HepG2 (cell line): ENCODE measurements around the gene ZC3H18. TPM values are rescaled to one million over a fixed set of nuclear protein-coding genes. Genes with fewer than 3 reads are reported as not detected.
A peak's percentile ranks its signal among the peaks of the same experiment; 100 is the strongest.

Experiments used
- ADNP ChIP-seq: sonication (generic); formaldehyde crosslinking; IDR thresholded peaks from 2 replicates; pipeline ENCODE4 v1.4.0; 2020; ENCODE audit warnings: missing genetic modification reagents
- AGO1 ChIP-seq: fragments of 200-400 bp; formaldehyde crosslinking; IDR thresholded peaks from 2 replicates; pipeline ENCODE4 v1.6.1; 2017; ENCODE audit warnings: mild to moderate bottlenecking, low read depth, low read length, moderate library complexity; ENCODE audit not compliant: poor library complexity, severe bottlenecking
- GLI4 ChIP-seq: sonication (generic); formaldehyde crosslinking; IDR thresholded peaks from 2 replicates; pipeline ENCODE4 v1.5.1; 2020; ENCODE audit warnings: missing genetic modification reagents, mild to moderate bottlenecking, moderate library complexity, borderline replicate concordance
- HNRNPL ChIP-seq: fragments of 200-400 bp; formaldehyde crosslinking; IDR thresholded peaks from 2 replicates; pipeline ENCODE4 v1.6.1; 2017; ENCODE audit warnings: mild to moderate bottlenecking, low read depth, low read length
- ISL2 ChIP-seq: sonication (generic); formaldehyde crosslinking; IDR thresholded peaks from 2 replicates; pipeline ENCODE4 v1.5.0; 2020; ENCODE audit warnings: missing genetic modification reagents
- KDM3A ChIP-seq: IDR thresholded peaks from 2 replicates; pipeline ENCODE4 v1.6.1; 2018; ENCODE audit warnings: low read depth, missing compliant biosample characterization
- KMT2B ChIP-seq: IDR thresholded peaks from 2 replicates; pipeline ENCODE4 v1.6.1; 2016; ENCODE audit warnings: missing genetic modification reagents, missing compliant biosample characterization
- PTBP1 ChIP-seq: fragments of 200-400 bp; formaldehyde crosslinking; IDR thresholded peaks from 2 replicates; pipeline ENCODE4 v1.6.1; 2018; ENCODE audit warnings: low read length, low read depth; ENCODE audit not compliant: poor library complexity, severe bottlenecking
- RAD51 ChIP-seq: fragments of 450-650 bp; IDR thresholded peaks from 2 replicates; pipeline ENCODE4 v1.6.1; 2016; ENCODE audit warnings: borderline replicate concordance
- SIN3B ChIP-seq: fragments of 150-350 bp; IDR thresholded peaks from 2 replicates; pipeline ENCODE4 v1.6.1; 2014; ENCODE audit warnings: low read length
- ZFP37 ChIP-seq: sonication (generic); formaldehyde crosslinking; IDR thresholded peaks from 2 replicates; pipeline ENCODE4 v1.4.0; 2020; ENCODE audit warnings: missing genetic modification reagents, borderline replicate concordance
- ZNF605 ChIP-seq: sonication (generic); formaldehyde crosslinking; IDR thresholded peaks from 2 replicates; pipeline ENCODE4 v1.8.0; 2022; ENCODE audit warnings: mild to moderate bottlenecking, missing genetic modification reagents
- ZNF672 ChIP-seq: sonication (generic); formaldehyde crosslinking; IDR thresholded peaks from 2 replicates; pipeline ENCODE4 v1.8.1; 2022; ENCODE audit warnings: missing genetic modification reagents
- ZNF703 ChIP-seq: sonication (generic); formaldehyde crosslinking; IDR thresholded peaks from 2 replicates; pipeline ENCODE4 v1.5.1; 2020; ENCODE audit warnings: missing genetic modification reagents, mild to moderate bottlenecking, moderate library complexity, borderline replicate concordance
- ZNF780A ChIP-seq: sonication (generic); formaldehyde crosslinking; IDR thresholded peaks from 2 replicates; pipeline ENCODE4 v1.8.0; 2022; ENCODE audit warnings: mild to moderate bottlenecking, missing genetic modification reagents, moderate library complexity
- ZSCAN21 ChIP-seq: sonication (generic); formaldehyde crosslinking; IDR thresholded peaks from 2 replicates; pipeline ENCODE4 v1.8.0; 2022; ENCODE audit warnings: mild to moderate bottlenecking, missing genetic modification reagents, moderate library complexity, borderline replicate concordance
- polyA plus RNA-seq, 8 experiments: library from polyadenylated mRNA; depleted of rRNA in 3 of 8; stranded (reverse) in 7 of 8; unstranded in 1 of 8; fragments of >200 nt; fragmentation: Illumina TruSeq in 4 of 8; extraction: Trizol in 4 of 8; gene quantifications; 2 replicates each; pipeline versions ENCODE4 v1.2.1 to v1.2.3, GENCODE V29; 2011 to 2016; ENCODE audit warnings: low read depth in 4 of 8, missing spikeins in 1 of 8, mixed read lengths in 1 of 8; ENCODE audit not compliant: insufficient read depth in 1 of 8
- total RNA-seq, 5 experiments: library from RNA; depleted of rRNA; stranded (reverse); fragments of >200 nt; fragmentation: Illumina TruSeq; extraction: Trizol; gene quantifications; 2 replicates each; pipeline ENCODE4 v1.2.3, GENCODE V29; 2016; ENCODE audit warnings: low read depth in 1 of 5
- TF ChIP-seq, protein P1 (sequence below): sonication (generic); formaldehyde crosslinking; IDR thresholded peaks from 2 replicates; pipeline ENCODE4 v1.4.0; 2020; ENCODE audit warnings: mild to moderate bottlenecking, low read depth, missing genetic modification reagents
- TF ChIP-seq, protein P2 (sequence below): sonication (generic); formaldehyde crosslinking; conservative IDR thresholded peaks from 2 replicates; pipeline ENCODE4 v1.5.0; 2020; ENCODE audit warnings: missing genetic modification reagents
- TF ChIP-seq, protein P3 (sequence below): sonication (generic); formaldehyde crosslinking; IDR thresholded peaks from 2 replicates; pipeline ENCODE4 v1.4.0; 2020; ENCODE audit warnings: mild to moderate bottlenecking, missing genetic modification reagents
- TF ChIP-seq, protein P4 (sequence below): sonication (generic); formaldehyde crosslinking; IDR thresholded peaks from 2 replicates; pipeline ENCODE4 v1.4.0; 2020; ENCODE audit warnings: missing genetic modification reagents
- TF ChIP-seq, protein P5 (sequence below): IDR thresholded peaks from 2 replicates; pipeline ENCODE4 v1.6.1; 2016; ENCODE audit warnings: mild to moderate bottlenecking, missing biosample characterization, missing genetic modification reagents
- TF ChIP-seq, protein P6 (sequence below): sonication (generic); formaldehyde crosslinking; conservative IDR thresholded peaks from 2 replicates; pipeline ENCODE4 v1.4.0; 2020; ENCODE audit warnings: missing genetic modification reagents

ZC3H18 gene
- total and polyA plus RNA-seq, 2 of the 13 experiments (the other 11 are each of a cell fraction or from before 2014, with no cell fraction given): 11.2 to 27.4 TPM

DNA sequence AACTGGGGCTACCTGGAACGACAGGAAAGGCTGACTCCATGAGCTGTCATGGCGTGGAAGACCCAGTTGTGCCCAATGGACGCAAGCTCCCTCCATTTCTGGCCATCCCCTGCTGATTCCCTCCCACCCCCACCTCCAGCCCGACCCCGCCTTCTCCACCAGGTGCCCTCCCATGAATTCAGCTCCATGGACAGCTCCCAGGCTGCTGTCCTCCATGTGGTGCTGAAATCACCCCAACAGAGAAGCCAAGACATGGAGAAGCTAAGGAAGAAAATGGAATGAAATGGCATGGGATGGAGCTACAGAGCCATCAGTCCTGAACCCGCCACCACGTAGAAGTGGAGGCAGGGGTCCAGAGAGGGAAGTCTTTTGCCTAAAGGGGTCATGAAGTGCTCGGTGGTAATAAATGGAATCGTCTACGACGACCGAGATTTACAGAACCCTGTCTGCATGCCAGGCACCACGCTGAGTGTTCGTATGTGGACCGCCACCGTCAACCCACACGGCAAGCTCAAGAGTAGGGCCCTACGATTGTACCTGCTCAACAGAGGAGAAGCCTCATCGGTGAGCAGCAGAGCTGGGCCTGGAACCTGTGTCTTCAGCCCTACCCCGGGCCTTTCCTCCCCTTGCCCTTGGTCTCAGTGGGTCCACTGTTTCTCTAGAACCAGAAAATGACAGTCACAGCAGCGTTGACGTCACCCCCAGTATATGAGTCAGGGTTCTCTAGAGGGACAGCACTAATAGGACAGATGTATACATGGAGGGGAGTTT is 9.3 kb upstream of the ZC3H18 start (continued):
- TF ChIP-seq KDM3A (CRISPR knock-in tag): peak; percentile 99; the same call in 1 of the 2 replicates
- TF ChIP-seq KMT2B (CRISPR knock-in tag): peak; percentile 96
- TF ChIP-seq, protein P1, sequence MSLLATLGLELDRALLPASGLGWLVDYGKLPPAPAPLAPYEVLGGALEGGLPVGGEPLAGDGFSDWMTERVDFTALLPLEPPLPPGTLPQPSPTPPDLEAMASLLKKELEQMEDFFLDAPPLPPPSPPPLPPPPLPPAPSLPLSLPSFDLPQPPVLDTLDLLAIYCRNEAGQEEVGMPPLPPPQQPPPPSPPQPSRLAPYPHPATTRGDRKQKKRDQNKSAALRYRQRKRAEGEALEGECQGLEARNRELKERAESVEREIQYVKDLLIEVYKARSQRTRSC (CRISPR knock-in tag): peak; percentile 99
- peak; percentile 73; the same call in 1 of the 2 replicates for TF ChIP-seq ZNF703
- TF ChIP-seq, protein P2, sequence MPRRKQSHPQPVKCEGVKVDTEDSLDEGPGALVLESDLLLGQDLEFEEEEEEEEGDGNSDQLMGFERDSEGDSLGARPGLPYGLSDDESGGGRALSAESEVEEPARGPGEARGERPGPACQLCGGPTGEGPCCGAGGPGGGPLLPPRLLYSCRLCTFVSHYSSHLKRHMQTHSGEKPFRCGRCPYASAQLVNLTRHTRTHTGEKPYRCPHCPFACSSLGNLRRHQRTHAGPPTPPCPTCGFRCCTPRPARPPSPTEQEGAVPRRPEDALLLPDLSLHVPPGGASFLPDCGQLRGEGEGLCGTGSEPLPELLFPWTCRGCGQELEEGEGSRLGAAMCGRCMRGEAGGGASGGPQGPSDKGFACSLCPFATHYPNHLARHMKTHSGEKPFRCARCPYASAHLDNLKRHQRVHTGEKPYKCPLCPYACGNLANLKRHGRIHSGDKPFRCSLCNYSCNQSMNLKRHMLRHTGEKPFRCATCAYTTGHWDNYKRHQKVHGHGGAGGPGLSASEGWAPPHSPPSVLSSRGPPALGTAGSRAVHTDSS (CRISPR knock-in tag): no peak
- TF ChIP-seq ISL2 (CRISPR knock-in tag): peak; percentile 93
- peak; percentile 85; the same call in 1 of the 2 replicates for TF ChIP-seq ZNF672 (CRISPR knock-in tag)
- 0 out of 2 replicates have a peak, but pooled peaks have one; percentile 25 for TF ChIP-seq SIN3B
- TF ChIP-seq RAD51: no peak
- TF ChIP-seq ZFP37 (CRISPR knock-in tag): peak; percentile 100
- no peak for TF ChIP-seq PTBP1
- TF ChIP-seq ADNP (CRISPR knock-in tag): peak; percentile 70; the same call in 1 of the 2 replicates
- TF ChIP-seq, protein P3, sequence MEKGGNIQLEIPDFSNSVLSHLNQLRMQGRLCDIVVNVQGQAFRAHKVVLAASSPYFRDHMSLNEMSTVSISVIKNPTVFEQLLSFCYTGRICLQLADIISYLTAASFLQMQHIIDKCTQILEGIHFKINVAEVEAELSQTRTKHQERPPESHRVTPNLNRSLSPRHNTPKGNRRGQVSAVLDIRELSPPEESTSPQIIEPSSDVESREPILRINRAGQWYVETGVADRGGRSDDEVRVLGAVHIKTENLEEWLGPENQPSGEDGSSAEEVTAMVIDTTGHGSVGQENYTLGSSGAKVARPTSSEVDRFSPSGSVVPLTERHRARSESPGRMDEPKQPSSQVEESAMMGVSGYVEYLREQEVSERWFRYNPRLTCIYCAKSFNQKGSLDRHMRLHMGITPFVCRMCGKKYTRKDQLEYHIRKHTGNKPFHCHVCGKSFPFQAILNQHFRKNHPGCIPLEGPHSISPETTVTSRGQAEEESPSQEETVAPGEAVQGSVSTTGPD (CRISPR knock-in tag): peak; percentile 81; the same call in 1 of the 2 replicates
- TF ChIP-seq ZSCAN21: peak; percentile 99
- TF ChIP-seq HNRNPL: no peak
- TF ChIP-seq, protein P4, sequence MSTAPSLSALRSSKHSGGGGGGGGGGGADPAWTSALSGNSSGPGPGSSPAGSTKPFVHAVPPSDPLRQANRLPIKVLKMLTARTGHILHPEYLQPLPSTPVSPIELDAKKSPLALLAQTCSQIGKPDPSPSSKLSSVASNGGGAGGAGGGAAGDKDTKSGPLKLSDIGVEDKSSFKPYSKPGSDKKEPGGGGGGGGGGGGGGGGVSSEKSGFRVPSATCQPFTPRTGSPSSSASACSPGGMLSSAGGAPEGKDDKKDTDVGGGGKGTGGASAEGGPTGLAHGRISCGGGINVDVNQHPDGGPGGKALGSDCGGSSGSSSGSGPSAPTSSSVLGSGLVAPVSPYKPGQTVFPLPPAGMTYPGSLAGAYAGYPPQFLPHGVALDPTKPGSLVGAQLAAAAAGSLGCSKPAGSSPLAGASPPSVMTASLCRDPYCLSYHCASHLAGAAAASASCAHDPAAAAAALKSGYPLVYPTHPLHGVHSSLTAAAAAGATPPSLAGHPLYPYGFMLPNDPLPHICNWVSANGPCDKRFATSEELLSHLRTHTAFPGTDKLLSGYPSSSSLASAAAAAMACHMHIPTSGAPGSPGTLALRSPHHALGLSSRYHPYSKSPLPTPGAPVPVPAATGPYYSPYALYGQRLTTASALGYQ (CRISPR knock-in tag): peak; percentile 88
- TF ChIP-seq GLI4 (CRISPR knock-in tag): peak; percentile 100
- TF ChIP-seq, protein P5, sequence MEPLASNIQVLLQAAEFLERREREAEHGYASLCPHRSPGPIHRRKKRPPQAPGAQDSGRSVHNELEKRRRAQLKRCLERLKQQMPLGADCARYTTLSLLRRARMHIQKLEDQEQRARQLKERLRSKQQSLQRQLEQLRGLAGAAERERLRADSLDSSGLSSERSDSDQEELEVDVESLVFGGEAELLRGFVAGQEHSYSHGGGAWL (CRISPR knock-in tag): peak; percentile 99
- no peak for TF ChIP-seq AGO1
- TF ChIP-seq ZNF605 (CRISPR knock-in tag): peak; percentile 90; the same call in 1 of the 2 replicates
- TF ChIP-seq, protein P6, sequence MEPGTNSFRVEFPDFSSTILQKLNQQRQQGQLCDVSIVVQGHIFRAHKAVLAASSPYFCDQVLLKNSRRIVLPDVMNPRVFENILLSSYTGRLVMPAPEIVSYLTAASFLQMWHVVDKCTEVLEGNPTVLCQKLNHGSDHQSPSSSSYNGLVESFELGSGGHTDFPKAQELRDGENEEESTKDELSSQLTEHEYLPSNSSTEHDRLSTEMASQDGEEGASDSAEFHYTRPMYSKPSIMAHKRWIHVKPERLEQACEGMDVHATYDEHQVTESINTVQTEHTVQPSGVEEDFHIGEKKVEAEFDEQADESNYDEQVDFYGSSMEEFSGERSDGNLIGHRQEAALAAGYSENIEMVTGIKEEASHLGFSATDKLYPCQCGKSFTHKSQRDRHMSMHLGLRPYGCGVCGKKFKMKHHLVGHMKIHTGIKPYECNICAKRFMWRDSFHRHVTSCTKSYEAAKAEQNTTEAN (CRISPR knock-in tag): peak; percentile 99
- peak; percentile 98 for TF ChIP-seq ZNF780A
